OCI-LY7 (cell line): Measurements from ENCODE around the gene VAC14.

Source experiments
- CTCF ChIP-seq: fragments of 200-600 bp; sonication (generic); conservative IDR thresholded peaks from 2 replicates; pipeline ENCODE4 v1.5.1; 2014; ENCODE audit warnings: mild to moderate bottlenecking, antibody characterized with exemption, low read length, moderate library complexity, mixed read lengths
- EZH2phosphoT487 ChIP-seq: fragments of 200-600 bp; sonication (generic); IDR thresholded peaks from 2 replicates; pipeline ENCODE4 v1.6.1; 2018; ENCODE audit warnings: low read depth, borderline replicate concordance, mild to moderate bottlenecking, mixed run types, antibody characterized with exemption, low read length, moderate library complexity, mixed read lengths

DNA sequence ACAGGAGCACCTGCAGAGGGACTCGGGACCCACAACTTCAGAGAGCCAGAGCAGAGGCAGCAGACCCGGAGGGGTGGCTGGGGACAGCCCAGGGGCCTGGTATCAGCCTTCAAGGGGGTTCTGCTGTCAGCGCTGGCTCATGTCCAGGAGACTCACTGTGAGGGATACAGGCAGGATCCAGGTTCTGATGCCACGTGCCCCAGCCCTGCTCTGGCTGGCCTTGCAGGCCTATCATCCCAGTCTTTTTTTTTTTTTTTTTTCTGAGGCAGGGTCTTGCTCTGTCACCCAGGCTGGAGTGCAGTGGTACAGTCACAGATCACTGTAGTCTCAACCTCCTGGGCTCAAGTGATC is 106.1 kb downstream of the VAC14 start:
- TF ChIP-seq CTCF (no peak), EZH2phosphoT487 (no peak)
